Activated CD8-positive, alpha-beta memory T cell treated with anti-CD3 and anti-CD28 coated beads, Interleukin-2, amount 50 U/mL, for 24 hours (primary cell): ENCODE measurements around the gene DHX32.
"Not testable (repeated sequence)": the region's sequence is repeated elsewhere in the genome, so short reads cannot be mapped to it uniquely, and the experiment has no call there.

ENCODE experiments used
- DNase-seq: peaks from one replicate; pipeline ENCODE4 v3.0.0-alpha.2; 2020; ENCODE audit errors: extremely low read depth

DHX32 gene, protein sequence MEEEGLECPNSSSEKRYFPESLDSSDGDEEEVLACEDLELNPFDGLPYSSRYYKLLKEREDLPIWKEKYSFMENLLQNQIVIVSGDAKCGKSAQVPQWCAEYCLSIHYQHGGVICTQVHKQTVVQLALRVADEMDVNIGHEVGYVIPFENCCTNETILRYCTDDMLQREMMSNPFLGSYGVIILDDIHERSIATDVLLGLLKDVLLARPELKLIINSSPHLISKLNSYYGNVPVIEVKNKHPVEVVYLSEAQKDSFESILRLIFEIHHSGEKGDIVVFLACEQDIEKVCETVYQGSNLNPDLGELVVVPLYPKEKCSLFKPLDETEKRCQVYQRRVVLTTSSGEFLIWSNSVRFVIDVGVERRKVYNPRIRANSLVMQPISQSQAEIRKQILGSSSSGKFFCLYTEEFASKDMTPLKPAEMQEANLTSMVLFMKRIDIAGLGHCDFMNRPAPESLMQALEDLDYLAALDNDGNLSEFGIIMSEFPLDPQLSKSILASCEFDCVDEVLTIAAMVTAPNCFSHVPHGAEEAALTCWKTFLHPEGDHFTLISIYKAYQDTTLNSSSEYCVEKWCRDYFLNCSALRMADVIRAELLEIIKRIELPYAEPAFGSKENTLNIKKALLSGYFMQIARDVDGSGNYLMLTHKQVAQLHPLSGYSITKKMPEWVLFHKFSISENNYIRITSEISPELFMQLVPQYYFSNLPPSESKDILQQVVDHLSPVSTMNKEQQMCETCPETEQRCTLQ

DNA sequence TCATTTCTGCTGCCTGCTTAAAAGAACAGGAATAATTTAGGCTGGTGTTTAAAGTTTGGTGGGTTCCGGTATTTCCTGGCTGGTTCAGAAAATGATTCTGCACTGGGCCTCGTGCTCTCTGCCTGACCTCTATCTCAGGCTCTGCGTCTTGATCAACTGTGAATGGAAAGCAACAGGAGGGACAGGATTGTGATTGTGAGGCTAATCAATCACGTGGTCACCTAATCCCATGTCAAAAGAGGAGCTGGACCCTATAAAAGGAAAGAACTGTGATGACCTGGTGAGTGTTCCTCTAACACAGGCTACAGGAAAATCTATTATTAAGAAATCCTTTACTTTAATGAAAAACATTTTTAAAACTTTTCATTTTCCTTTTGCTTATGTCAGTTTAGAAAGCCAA is at the start of gene DHX32:
DHX32 (minus strand) TSS at position 101 of the 400 bp plus-strand sequence. CDS start 468 bp downstream, outside the sequence.
- DNase-seq: no peak

DNA sequence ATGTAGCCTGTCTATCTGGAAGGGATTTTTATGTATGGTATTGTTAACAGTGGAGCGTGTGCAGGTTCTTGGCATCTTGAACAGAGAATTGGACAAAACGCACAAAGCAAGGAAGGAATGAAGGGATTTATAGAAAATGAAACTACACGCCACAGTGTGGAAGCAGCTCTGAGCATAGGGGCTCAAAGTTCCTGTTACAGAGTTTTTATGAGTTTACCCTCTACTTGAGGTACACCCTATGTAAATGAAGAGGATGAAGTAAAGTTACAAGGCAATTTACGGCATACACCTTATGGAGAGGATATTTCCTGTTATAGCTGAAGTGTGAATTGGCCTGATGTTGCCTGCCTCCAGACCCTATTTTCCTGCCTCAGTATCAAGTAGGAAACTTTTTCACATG is 48.5 kb upstream of the DHX32 start:
- DNase-seq: no peak

DNA sequence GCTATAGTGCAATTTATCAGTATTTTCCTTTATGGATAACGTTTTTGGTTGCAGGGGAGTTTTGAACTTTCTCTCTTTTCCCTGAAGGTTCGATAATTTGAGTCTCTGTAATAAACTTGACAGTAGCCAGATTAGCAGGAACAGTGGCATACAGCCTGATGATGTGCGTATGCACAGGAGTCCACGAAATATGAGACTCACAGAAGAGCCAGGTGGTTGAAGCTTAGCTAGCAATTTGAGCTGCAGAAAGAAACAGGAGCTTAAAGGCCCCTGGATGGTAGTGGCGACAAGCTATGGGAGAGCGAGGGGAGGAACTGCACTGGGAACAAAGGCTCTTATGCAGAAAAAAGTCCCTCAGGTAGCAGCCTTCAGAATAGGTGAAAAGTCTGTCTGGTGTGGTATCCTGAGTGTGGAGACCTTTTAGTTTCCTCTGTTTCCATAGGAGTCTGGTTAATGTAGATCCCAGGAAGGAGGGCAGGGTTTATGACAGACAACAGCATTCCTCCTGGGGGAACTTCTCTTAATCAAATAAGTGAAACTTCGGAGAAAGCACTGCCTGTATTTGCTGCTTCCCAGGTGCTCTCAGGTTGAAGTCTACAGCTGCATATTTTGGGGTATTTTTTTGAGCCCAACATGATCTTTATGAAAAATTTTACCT is 48.0 kb upstream of the DHX32 start:
- no peak for DNase-seq

DNA sequence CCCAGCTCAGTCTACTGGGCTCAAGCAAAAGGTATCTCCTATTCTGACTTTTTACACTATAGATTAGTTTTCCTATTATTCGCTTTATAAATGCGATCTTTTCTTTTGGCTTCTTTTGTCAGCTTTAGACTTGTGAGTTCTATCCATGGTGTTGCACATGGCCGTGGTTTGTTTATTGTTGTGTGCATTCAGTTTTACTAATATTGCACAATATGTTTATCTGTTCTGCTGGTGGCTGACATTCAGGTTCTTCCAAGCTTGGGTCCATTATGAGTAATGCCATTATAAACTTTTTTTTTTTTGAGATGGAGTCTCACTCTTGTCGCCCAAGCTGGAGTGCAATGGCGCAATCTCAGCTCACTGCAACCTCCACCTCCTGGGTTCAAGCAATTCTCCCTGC is 46.2 kb upstream of the DHX32 start:
- DNase-seq: not testable (repeated sequence)

DNA sequence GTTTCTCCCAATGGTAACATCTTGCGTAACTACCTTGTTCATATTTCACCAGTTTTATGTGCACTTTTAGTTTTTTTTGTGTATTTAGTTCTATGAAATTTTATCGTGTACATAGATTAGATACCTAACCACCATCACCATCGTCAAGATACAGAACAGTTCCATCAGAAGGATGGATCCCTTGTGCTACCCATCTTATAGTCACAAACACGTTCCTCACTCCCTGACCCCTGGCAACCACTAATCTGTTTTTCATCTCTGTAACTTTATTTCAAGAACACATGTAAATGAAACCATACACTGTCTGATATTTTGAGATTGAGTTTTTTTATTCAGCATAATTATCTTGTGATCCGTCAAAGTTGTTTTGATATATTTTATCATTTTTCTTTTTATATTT is 45.2 kb upstream of the DHX32 start:
- no peak for DNase-seq

DNA sequence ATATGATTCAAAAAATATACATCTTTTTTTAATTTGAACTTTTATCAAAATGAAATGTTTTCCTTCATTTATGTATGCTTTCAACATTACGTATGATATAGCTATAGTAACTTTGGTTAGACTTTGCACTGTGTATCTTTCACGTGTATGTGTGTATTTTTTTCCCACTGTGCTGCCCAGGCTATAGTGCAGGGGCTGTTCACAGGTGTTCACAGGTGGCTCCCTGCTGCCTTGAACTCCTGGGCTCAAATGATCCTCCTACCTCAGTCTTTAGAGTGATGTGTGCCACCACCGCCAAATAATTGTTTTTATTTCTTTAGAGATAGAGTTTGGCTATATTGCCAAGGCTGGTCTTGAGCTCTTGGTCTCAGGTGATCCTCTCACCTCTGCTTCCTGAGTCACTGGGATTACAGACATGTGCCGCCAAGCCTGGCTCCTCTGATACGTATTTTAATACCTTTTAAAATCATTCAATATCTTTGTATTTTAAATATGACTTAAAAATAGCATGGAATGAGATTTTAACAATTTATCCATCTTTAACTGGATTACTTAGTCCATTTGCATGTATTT is 44.3 kb upstream of the DHX32 start:
- DNase-seq: no peak

DNA sequence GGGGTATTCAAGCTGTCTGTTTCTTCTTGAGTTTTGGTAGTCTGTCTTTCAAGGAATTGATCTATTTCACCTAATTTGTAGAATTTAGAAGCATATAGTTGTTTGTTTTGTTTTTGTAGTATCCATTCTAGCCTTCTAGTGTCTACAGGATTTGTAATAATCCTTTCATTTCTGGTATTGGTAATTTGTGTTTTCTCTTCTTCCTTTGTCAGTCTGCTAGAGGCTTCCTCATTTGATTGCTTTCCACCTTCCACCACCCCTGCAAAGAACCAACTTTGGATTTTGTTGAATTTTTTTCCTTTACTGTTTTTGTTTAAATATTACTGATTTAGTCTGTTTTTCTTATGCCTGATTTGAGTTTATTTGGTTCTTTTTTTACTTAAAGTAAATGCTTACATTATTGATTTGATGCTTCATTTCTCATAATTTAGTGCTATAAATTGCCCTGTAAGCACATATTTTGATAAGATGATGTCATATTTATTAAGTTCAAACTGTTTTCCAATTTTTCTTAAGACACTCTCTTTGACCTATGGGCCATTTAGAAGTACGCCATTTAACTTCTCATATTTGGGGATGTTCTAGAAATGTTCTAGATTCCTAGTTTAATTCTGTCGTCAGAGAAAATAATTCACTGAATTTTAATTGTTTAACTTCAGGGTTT is 40.7 kb upstream of the DHX32 start:
- not testable (repeated sequence) for DNase-seq

DNA sequence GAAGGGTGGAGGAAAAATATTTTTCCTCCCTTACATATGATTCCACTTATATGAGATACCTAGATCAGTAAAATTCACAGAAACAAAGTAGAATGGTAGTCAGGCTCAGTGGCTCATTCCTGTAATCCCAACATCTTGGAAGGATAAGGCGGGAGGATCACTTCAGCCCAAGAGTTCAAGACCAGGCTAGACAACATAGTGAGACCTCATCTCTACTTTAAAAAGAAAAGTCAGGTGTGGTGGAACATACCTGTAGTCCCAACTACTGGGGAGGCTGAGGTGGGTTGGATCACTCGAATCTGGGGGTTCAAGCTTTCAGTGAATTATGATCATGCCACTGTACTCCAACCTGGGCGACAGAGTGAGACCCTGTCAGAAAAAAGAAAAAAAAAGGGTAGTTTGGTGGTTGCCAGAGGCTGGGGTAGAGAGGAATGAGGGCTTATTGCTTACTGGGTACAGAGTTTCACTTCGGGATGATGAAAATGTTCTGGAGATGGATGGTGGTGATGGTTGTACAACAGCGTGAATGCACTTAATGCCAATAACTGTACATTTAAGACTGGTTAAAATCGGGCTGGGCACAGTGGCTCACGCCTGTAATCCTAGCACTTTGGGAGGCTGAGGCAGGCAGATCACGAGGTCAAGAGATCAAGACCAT is 36.7 kb upstream of the DHX32 start:
- not testable (repeated sequence) for DNase-seq

DNA sequence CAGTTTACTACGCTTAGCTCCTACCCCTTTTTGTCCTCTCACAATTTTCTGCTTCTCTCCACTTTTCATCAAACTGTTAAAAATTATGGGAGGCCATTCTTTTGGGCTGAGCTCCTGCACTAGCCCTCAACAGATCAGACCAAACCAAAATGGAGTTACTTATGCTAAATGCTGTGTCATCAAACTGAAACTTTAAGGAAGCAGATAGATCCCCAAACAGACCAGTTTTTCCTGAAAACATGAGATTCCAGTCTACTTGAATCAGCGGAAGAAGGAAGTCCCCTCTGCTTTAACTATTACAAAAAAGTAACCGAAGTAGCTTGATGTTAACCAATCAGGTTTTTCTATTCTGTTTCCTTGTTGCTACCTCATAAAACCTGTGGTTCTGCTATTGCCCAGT is 35.9 kb upstream of the DHX32 start:
- no peak for DNase-seq

DNA sequence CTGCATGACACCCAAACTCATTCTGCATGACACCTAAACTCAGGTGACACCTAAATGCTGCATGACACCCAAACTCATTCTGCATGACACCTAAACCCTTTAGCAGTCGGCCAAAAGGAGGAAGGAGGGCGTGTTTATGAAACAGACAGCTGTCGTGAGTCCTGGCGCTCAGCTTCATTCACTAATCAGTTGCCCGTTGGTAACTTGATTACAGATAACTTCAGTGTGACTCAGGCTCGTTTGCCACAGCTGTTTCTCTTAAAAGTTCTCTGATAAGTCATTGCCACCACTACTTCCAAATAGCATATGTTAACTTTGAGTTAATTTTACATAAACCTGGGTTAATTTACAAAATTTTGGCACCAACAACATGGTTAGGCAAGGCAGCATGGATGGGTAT is 32.2 kb upstream of the DHX32 start:
- DNase-seq: not testable (repeated sequence)

DNA sequence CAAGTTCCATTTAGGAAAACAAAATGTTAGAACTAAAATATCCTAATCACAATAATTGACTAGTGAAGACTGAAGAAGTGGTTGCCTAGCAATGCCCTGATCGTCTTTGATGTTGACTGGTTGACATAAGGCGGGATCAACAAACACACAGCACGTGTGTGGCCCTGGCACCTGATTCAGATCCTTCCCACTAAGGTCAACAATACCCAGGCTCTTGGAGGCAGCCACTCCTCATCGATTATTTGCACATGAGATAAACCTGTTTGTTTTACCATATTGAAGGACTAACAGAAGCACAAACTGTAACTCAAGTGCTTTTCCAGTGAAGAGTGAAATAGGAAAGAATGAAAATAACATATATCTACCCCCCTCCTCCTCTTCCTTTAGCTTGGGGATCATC is 30.9 kb upstream of the DHX32 start:
- DNase-seq: no peak

DNA sequence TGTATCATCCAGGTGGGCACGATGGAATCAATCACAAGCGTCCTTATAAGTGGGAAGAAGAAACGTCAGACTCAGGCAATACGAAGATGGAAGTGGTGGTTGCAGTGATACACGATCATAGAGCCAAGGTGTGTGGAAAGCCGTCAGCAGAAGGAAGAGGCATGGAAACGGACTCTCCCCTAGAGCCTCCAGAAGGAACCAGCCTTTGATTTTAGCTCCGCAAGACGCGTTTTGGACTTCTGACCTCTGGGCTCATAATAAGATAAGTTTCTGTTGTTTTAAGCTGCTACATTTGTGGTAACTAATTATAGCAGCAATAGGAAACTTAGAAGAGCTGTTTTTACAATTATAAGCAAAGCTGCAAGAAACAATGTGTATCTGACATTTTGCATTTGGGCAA is 30.1 kb upstream of the DHX32 start:
- no peak for DNase-seq

DNA sequence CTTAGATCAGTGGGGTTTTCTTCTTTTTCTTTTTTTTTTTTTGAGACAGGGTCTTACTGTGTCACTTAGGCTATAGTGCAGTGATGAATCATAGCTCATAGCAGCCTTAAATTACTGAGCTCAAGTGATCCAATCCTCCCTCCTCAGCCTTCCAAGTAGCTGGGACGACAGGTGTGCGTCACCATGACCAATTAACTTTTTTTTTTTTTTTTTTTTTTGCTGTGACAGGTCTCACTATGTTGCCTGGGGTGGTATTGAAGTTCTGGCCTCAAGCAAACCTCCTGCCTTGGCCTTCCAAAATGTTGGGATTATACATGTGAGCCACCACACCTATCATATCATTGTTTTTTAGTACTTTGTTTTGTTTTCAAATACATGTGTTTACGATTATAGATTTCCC is 28.4 kb upstream of the DHX32 start:
- DNase-seq: not testable (repeated sequence)

DNA sequence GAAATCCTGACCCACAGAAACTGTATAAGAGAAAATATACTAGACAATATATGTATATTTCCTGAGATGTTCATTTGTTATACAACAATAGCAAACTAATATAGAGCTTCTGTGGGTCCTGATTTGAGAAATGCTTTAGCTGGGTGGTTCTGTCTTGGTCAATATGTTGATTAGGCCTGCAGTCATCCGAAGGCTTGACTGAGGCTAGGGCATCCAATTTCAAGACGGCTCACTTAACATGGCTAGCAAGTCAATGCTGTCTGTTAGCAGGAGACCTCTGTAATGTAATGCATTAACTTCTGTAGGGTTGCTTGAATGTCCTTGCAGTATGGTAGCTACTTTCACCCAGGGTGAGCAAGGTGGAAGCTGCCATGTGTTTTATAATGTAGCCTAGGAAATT is 27.7 kb upstream of the DHX32 start:
- DNase-seq: not testable (repeated sequence)

DNA sequence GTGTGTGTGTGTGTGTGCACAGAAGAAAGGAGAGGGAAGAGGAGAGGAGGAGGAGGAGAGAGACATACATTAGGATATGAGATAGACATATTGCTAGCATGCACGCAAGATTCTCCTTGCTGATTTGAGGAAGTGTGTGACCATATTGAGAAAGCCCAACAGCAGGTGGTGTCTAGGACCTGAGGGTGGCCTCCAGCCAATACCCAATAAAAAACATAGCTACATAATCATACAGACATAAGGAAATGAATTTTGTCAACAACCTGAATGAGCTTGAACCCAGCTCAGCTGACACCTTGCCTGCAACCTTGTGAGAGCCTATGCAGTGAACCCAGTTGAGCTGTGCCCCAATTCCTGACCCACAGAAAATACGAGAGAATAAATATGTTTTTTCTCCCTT is 26.5 kb upstream of the DHX32 start:
- not testable (repeated sequence) for DNase-seq

DNA sequence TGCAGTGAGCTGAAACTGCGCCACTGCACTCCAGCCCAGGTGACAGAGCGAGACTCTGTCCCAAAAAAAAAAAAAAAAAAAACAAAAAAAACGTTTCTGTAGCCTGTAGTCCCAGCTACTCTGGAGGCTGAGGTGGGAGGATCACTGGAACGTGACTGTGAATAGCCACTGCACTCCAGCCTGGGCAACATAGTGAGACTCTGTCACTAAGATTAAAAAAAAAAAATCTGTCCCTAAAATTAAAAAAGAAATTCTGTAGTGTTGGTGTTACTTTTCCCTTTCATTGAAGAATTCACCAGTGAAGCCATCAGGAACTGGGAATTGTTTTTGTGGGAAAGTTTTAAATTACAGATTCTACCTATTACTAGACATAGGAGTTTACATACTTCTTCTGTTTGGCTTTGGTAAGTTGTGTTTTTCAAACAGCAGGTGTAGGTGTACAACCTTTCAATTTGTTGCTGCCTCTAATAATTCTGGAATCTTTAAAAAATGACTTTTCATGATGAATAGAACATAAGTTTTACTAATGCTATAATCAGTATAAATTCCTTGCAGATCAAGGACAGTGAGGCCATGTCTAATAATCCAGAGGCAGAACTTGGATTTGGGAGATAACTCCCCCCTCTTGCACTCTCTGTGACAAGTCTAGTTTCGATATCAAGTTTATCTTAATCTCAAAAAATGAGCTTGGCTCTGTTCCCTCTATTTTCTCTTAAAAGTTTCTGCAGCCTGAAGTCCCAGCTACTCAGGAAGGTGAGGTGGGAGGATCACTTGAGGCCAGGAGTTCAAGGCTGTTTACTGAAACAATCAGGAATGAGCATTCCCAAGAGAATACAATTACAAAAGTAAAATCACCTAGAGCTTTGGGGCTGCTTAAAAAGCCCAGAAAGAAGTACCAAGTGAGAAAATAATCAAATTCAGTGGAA is 24.2 kb upstream of the DHX32 start:
- DNase-seq: not testable (repeated sequence)

DNA sequence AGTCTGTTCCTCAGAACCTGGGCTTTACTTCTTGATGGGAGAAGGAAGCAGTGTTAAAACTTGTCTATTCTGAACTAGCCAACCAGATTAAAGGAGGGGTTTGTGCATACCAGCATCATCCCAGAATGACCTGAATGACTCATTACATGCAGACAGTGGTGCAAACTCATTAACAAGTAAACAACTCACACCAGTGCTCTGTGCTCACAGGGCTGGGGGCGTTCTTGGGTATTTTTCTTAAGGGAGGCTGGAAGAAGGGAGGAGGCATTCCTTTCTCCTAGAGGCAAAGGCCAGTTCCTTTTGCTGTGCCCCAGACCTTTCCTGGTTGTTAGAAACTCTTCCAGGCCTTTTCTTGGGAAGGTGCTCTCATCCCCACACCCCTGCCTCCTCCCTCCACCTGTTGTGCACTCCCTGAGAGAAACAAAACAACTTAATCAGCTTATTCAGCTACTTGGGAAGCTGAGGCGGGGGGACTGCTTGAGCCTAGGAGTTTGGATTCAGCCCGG is 22.1 kb upstream of the DHX32 start:
- DNase-seq: not testable (repeated sequence)

DNA sequence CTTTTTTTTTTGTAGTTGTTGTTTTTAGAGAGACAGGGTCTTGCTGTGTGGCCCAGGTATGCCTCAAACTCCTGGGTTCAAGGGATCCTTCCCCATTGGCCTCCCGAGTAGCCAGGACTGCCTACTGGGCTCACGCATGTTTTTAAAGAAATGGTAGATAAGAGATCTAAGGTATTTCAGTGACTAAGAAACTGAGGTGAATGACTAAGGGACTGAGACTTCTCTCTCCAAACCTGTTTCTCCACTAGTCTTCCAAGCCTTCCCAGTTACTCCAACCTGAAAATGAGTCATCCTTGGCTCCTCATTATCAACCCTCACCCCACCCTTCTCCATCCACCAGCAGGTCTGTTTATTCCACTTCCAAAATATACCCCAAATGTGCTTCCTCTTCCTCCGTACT is 19.9 kb upstream of the DHX32 start:
- not testable (repeated sequence) for DNase-seq

DNA sequence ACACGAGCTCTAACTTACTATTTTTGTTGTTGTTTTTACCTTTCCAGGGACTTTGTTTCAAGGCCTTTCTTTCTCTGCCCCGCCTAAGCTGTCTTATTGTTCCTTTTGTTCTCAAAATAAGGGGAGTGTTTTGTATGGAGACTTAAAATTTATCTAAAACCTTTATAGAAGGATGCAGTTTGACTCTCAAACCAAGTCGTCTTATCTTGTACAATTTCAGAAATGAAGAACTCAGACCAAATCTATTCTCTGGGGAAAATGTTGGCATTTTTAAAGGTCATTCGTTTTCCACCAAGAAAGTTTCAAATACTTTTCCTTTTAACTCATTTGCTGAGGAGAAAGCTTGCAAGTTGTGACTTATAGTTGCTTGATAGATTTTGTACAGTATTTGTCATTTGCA is 16.2 kb upstream of the DHX32 start:
- not testable (repeated sequence) for DNase-seq
